Naive thymus-derived CD4-positive, alpha-beta T cell (primary cell): ENCODE results near the gene HLCS. TPM values are rescaled to one million over a fixed set of nuclear protein-coding genes. Genes with fewer than 3 reads are reported as not detected.

Experiments used
- ATAC-seq: fragments of 150-1000 bp; cut with Tn5 transposase; 2 replicates; pipeline ENCODE4 v1.10.0; 2021; ENCODE audit warnings: mild to moderate bottlenecking, moderate library complexity
- CTCF ChIA-PET: fragments of 350-600 bp; sonication (Branson Sonifier 250); formaldehyde crosslinking; loops from one replicate; lab custom pipeline; 2021; ENCODE audit warnings: antibody characterized with exemption; lab: Charles Lee
- POLR2A ChIA-PET: fragments of 350-600 bp; sonication (Branson Sonifier 250); formaldehyde crosslinking; loops from one replicate; lab custom pipeline; 2021; ENCODE audit warnings: antibody characterized with exemption, inconsistent platforms; lab: Charles Lee
- DNase-seq, 9 donors: peaks; one replicate each; pipeline versions ENCODE4 v3.0.0 to v3.0.0-alpha.2; 2020 to 2022; ENCODE audit warnings: mixed read lengths in 1 of 9
- H3K27ac ChIP-seq: one replicate; pipeline ENCODE4 v1.7.0; 2013; ENCODE audit warnings: mild to moderate bottlenecking, low read depth, low read length, moderate library complexity
- H3K27me3 ChIP-seq, 2 donors: one replicate each; pipeline ENCODE4 v1.7.0; 2013; ENCODE audit warnings: low read length in 2 of 2, mild to moderate bottlenecking in 2 of 2, moderate library complexity in 2 of 2; ENCODE audit not compliant: control insufficient read depth in 2 of 2, insufficient read depth in 2 of 2
- H3K36me3 ChIP-seq, 3 experiments: 1 replicate in 2 of 3; 2 replicates in 1 of 3; pipeline ENCODE4 v1.7.0; 2013; ENCODE audit warnings: low read length in 3 of 3, mild to moderate bottlenecking in 3 of 3, moderate library complexity in 1 of 3; ENCODE audit not compliant: insufficient read depth in 3 of 3, control insufficient read depth in 2 of 3
- H3K4me1 ChIP-seq, 2 donors: one replicate each; pipeline ENCODE4 v1.7.0; 2013; ENCODE audit warnings: low read length in 2 of 2, mild to moderate bottlenecking in 2 of 2, moderate library complexity in 1 of 2; ENCODE audit not compliant: control insufficient read depth in 2 of 2, insufficient read depth in 2 of 2
- H3K4me3 ChIP-seq: 2 replicates; pipeline ENCODE4 v1.7.0; 2013; ENCODE audit warnings: mild to moderate bottlenecking, low read length
- H3K9me3 ChIP-seq, 3 experiments: 1 replicate in 2 of 3; 2 replicates in 1 of 3; pipeline ENCODE4 v1.7.0; 2013; ENCODE audit warnings: low read length in 3 of 3; ENCODE audit not compliant: control insufficient read depth in 2 of 3
- H3K27ac Mint-ChIP-seq, 9 donors: one replicate each; pipeline ENCODE4 v1.8.0; 2020 to 2022; ENCODE audit warnings: mixed read lengths in 9 of 9, mild to moderate bottlenecking in 8 of 9, moderate library complexity in 5 of 9, inconsistent platforms in 2 of 9
- H3K27me3 Mint-ChIP-seq, 5 donors: one replicate each; pipeline ENCODE4 v1.8.0; 2021 to 2022; ENCODE audit warnings: mixed read lengths in 5 of 5, mild to moderate bottlenecking in 1 of 5
- H3K36me3 Mint-ChIP-seq, 5 donors: one replicate each; pipeline ENCODE4 v1.8.0; 2020 to 2022; ENCODE audit warnings: mixed read lengths in 5 of 5, mild to moderate bottlenecking in 3 of 5, inconsistent platforms in 1 of 5
- H3K4me1 Mint-ChIP-seq, 7 donors: one replicate each; pipeline ENCODE4 v1.8.0; 2020 to 2022; ENCODE audit warnings: mixed read lengths in 7 of 7, mild to moderate bottlenecking in 3 of 7, inconsistent platforms in 1 of 7
- H3K4me3 Mint-ChIP-seq, 10 donors: one replicate each; pipeline ENCODE4 v1.8.0; 2020 to 2022; ENCODE audit warnings: mild to moderate bottlenecking in 10 of 10, mixed read lengths in 10 of 10, moderate library complexity in 6 of 10, inconsistent platforms in 2 of 10
- H3K9me3 Mint-ChIP-seq, 11 donors: one replicate each; pipeline ENCODE4 v1.8.0; 2020 to 2022; ENCODE audit warnings: mixed read lengths in 11 of 11, mild to moderate bottlenecking in 4 of 11, inconsistent platforms in 1 of 11, moderate library complexity in 1 of 11
- intact Hi-C, 2 donors: fragments of 100-400 bp; cut with micrococcal nuclease; formaldehyde crosslinking; loops; one replicate each; pipeline ENCODE4 v1.15.1; 2023
- polyA plus RNA-seq, 2 donors: library from polyadenylated mRNA; unstranded; fragments of 300-500 nt; fragmentation: Illumina TruSeq; gene quantifications; one replicate each; pipeline ENCODE4 v1.2.3, GENCODE V29; 2021
- total RNA-seq, 6 experiments: library from RNA in 5 of 6; stranded (reverse) in 5 of 6; gene quantifications; 1 replicate in 5 of 6; 2 replicates in 1 of 6; pipeline ENCODE4 v1.2.3 and lab custom pipeline; 2021 to 2026

HLCS gene
- total and polyA plus RNA-seq, 7 experiments from 2014 or later, result 7.0 to 19.3 (median 9.0) TPM

- Histone ChIP-seq H3K36me3 (no peaks in the 10 kb centered on the region), H3K9me3 (no peaks in the 10 kb centered on the region), H3K27ac (no peak overlapping the region), H3K4me1 (no peaks in the 10 kb centered on the region), H3K4me3 (no peak overlapping the region), H3K27me3 (no peaks in the 10 kb centered on the region)
- Mint-ChIP-seq H3K36me3 (peaks cover 0 to 2% (median 0%) of the 10 kb centered on the region in 5 donors), H3K4me3 (no peak overlapping the region), H3K4me1 (peaks cover 0 to 14% (median 7%) of the 10 kb centered on the region in 7 donors), H3K27me3 (peaks cover 0 to 3% (median 0%) of the 10 kb centered on the region in 5 donors), H3K27ac (peak overlapping the region in 1 of 9 donors; percentile 25), H3K9me3 (no peaks in the 10 kb centered on the region)
- ChIA-PET CTCF (no interaction called here), POLR2A (no interaction called here)
- DNase-seq (no peak), ATAC-seq (no peak)
- intact Hi-C loops, result no loop called here
These were observed 7.7 kb upstream of the HLCS start for GRCh38 chr21:36973986-36974850.

GRCh38 chr21:36968976-36969375, 2.5 kb upstream of the HLCS start:
- Histone ChIP-seq H3K4me3 (no peak overlapping the region), H3K27me3 (no peaks in the 10 kb centered on the region), H3K27ac (no peak overlapping the region), H3K9me3 (no peaks in the 10 kb centered on the region), H3K4me1 (peaks cover 0 to 6% of the 10 kb centered on the region in 2 donors), H3K36me3 (no peaks in the 10 kb centered on the region)
- Mint-ChIP-seq H3K27ac (no peak overlapping the region), H3K4me3 (no peak overlapping the region), H3K9me3 (no peaks in the 10 kb centered on the region), H3K27me3 (peaks cover 0 to 3% (median 0%) of the 10 kb centered on the region in 5 donors), H3K4me1 (peaks cover 8 to 25% (median 12%) of the 10 kb centered on the region in 7 donors), H3K36me3 (peaks cover 0 to 2% (median 0%) of the 10 kb centered on the region in 5 donors)
- DNase-seq (no peak), ATAC-seq (no peak)
- intact Hi-C loops, result loop anchor here (5.0 to 10.0 kb wide), 3 partner anchors 38 to 396 kb away; partner anchors contain the start of genes VPS26C (in 2 of the 2), DYRK1A (in 1 of the 2) and RIPPLY3 (in 1 of the 2)
- ChIA-PET POLR2A (no interaction called here), CTCF (interaction anchor here (4.5 kb wide), 1 partner anchor 22 kb away, joined by 25 read pairs; no protein-coding TSS in a partner anchor)

GRCh38 chr21:36968414-36968813, 1.9 kb upstream of the HLCS start:
- intact Hi-C loops, result loop anchor here (5.0 to 10.0 kb wide), 3 partner anchors 39 to 396 kb away; partner anchors contain the start of genes VPS26C (in 2 of the 2), DYRK1A (in 1 of the 2) and RIPPLY3 (in 1 of the 2)
- Histone ChIP-seq H3K27ac (no peak overlapping the region), H3K9me3 (no peaks in the 10 kb centered on the region), H3K4me3 (no peak overlapping the region), H3K27me3 (no peaks in the 10 kb centered on the region), H3K36me3 (no peaks in the 10 kb centered on the region), H3K4me1 (peaks cover 0 to 6% of the 10 kb centered on the region in 2 donors)
- ChIA-PET POLR2A (interaction anchor here (4.4 kb wide), 1 partner anchor 22 kb away, joined by 24 read pairs; no protein-coding TSS in a partner anchor), CTCF (interaction anchor here (4.5 kb wide), 1 partner anchor 22 kb away, joined by 25 read pairs; no protein-coding TSS in a partner anchor)
- Mint-ChIP-seq H3K4me3 (peak overlapping the region in 3 of 10 donors; percentile 2 to 31 (median 6)), H3K36me3 (peaks cover 0 to under 1% (median 0%) of the 10 kb centered on the region in 5 donors), H3K4me1 (peaks cover 8 to 25% (median 12%) of the 10 kb centered on the region in 7 donors), H3K27ac (peak overlapping the region in 5 of 9 donors; percentile 22 to 84 (median 24)), H3K27me3 (peaks cover 0 to 1% (median 0%) of the 10 kb centered on the region in 5 donors), H3K9me3 (no peaks in the 10 kb centered on the region)
- DNase-seq, result no peak
- no peak for ATAC-seq

GRCh38 chr21:36966821-36967768, 626 bp upstream of the HLCS start:
- Mint-ChIP-seq H3K27me3 (no peaks in the 10 kb centered on the region), H3K4me1 (peaks cover 8 to 25% (median 12%) of the 10 kb centered on the region in 7 donors), H3K36me3 (peaks cover 0 to under 1% (median 0%) of the 10 kb centered on the region in 5 donors), H3K4me3 (peak overlapping the region; percentile 60 to 85 (median 78)), H3K9me3 (no peaks in the 10 kb centered on the region), H3K27ac (peak overlapping the region in 8 of 9 donors; percentile 61 to 87 (median 80))
- POLR2A ChIA-PET, result interaction anchor here (0.6 to 4.4 kb wide), 4 partner anchors 23 to 638 kb away, joined by 5 to 24 read pairs (median 8); partner anchors contain the start of genes PIGP, RIPPLY3 and TTC3
- Histone ChIP-seq H3K4me3 (peak overlapping the region; percentile 47), H3K4me1 (peaks cover 0 to 6% of the 10 kb centered on the region in 2 donors), H3K36me3 (no peaks in the 10 kb centered on the region), H3K27ac (peak overlapping the region; percentile 66), H3K9me3 (no peaks in the 10 kb centered on the region), H3K27me3 (no peaks in the 10 kb centered on the region)
- no peak for ATAC-seq
- DNase-seq, result no peak
- intact Hi-C loops, result loop anchor here (1.0 to 10.0 kb wide), 8 partner anchors 22 to 398 kb away; partner anchors contain the start of genes PIGP (in 2 of the 2), TTC3 (in 2 of the 2), VPS26C (in 2 of the 2) and DYRK1A (in 1 of the 2)
- CTCF ChIA-PET, result interaction anchor here (0.8 to 4.5 kb wide), 3 partner anchors 9 to 24 kb away, joined by 3 to 25 read pairs (median 3); no protein-coding TSS in a partner anchor

GRCh38 chr21:36965720-36966065, 776 bp downstream of the HLCS start:
- CTCF ChIA-PET, result interaction anchor here (0.9 to 4.5 kb wide), 3 partner anchors 12 to 44 kb away, joined by 3 to 25 read pairs (median 4); no protein-coding TSS in a partner anchor

More at GRCh38 chr21:36965720-36966065, 776 bp downstream of the HLCS start:
- H3K27ac Mint-ChIP-seq, result peak overlapping the region; percentile 32 to 92 (median 91)
- DNase-seq (no peak), ATAC-seq (no peak)
- Histone ChIP-seq H3K27ac (peak overlapping the region; percentile 75), H3K4me1 (peaks cover 0 to 6% of the 10 kb centered on the region in 2 donors), H3K36me3 (no peaks in the 10 kb centered on the region), H3K9me3 (no peaks in the 10 kb centered on the region), H3K27me3 (no peaks in the 10 kb centered on the region), H3K4me3 (peak overlapping the region; percentile 52)
- intact Hi-C loops, result loop anchor here (1.0 to 10.0 kb wide), 8 partner anchors 24 to 399 kb away; partner anchors contain the start of genes PIGP (in 2 of the 2), TTC3 (in 2 of the 2), VPS26C (in 2 of the 2) and DYRK1A (in 1 of the 2)
- H3K36me3 Mint-ChIP-seq, result peaks cover 4 to 7% (median 5%) of the 10 kb centered on the region in 5 donors
- peak overlapping the region; percentile 75 to 91 (median 84) for H3K4me3 Mint-ChIP-seq
- peaks cover 8 to 25% (median 13%) of the 10 kb centered on the region in 7 donors for H3K4me1 Mint-ChIP-seq
- H3K27me3 Mint-ChIP-seq, result no peaks in the 10 kb centered on the region
- H3K9me3 Mint-ChIP-seq, result no peaks in the 10 kb centered on the region
- POLR2A ChIA-PET, result interaction anchor here (0.9 to 4.4 kb wide), 4 partner anchors 24 to 107 kb away, joined by 3 to 24 read pairs (median 8); partner anchors contain the start of genes PIGP, RIPPLY3 and TTC3
